PC-9 (cell line): Measurements from ENCODE around the gene LMF1. TPM values are rescaled to one million over a fixed set of nuclear protein-coding genes. Genes with fewer than 3 reads are reported as not detected.

Experiments
- BruUV-seq: library from RNA; stranded (reverse); fragments of 400-500 nt; replicated peaks from 2 replicates; lab custom pipeline; 2021; lab: Mats Ljungman, UMichigan
- CTCF ChIA-PET: fragments of 300-600 bp; sonication (Branson Sonifier 250); formaldehyde crosslinking; loops from one replicate; lab custom pipeline; 2022; ENCODE audit warnings: antibody characterized with exemption; lab: Charles Lee
- POLR2A ChIA-PET: fragments of 300-600 bp; sonication (Branson Sonifier 250); formaldehyde crosslinking; loops from one replicate; lab custom pipeline; 2022; ENCODE audit warnings: antibody characterized with exemption; ENCODE audit not compliant: unreplicated experiment; lab: Charles Lee
- DNase-seq, 2 experiments: peaks; one replicate each; pipeline versions ENCODE4 v3.0.0 to v3.0.0-alpha.2; 2015 to 2022; ENCODE audit warnings: mixed read lengths in 1 of 2
- H2AFZ ChIP-seq: fragments of 200-600 bp; sonication (generic); 2 replicates; pipeline ENCODE4 v1.8.1; 2017; ENCODE audit warnings: antibody characterized with exemption
- H3F3A ChIP-seq: fragments of 200-600 bp; sonication (generic); 2 replicates; pipeline ENCODE4 v1.8.1; 2017; ENCODE audit warnings: antibody characterized with exemption, mild to moderate bottlenecking, low read depth; ENCODE audit not compliant: insufficient read depth
- H3K27ac ChIP-seq: fragments of 200-600 bp; sonication (generic); 2 replicates; pipeline ENCODE4 v1.6.1; 2016; ENCODE audit warnings: mixed run types
- H3K27me3 ChIP-seq: fragments of 200-600 bp; sonication (generic); 2 replicates; pipeline ENCODE4 v1.6.1; 2016; ENCODE audit warnings: low read depth, mixed run types; ENCODE audit not compliant: insufficient read depth
- H3K36me3 ChIP-seq: fragments of 200-600 bp; sonication (generic); 2 replicates; pipeline ENCODE4 v1.6.1; 2016; ENCODE audit warnings: low read depth, mixed run types
- H3K4me1 ChIP-seq: fragments of 200-600 bp; sonication (generic); replicated peaks from 2 replicates; pipeline ENCODE4 v1.6.1; 2016; ENCODE audit warnings: mixed run types; ENCODE audit not compliant: insufficient read depth
- H3K4me2 ChIP-seq: fragments of 200-600 bp; sonication (generic); 2 replicates; pipeline ENCODE4 v1.6.1; 2017; ENCODE audit warnings: mixed run types
- H3K4me3 ChIP-seq: fragments of 200-600 bp; sonication (generic); 2 replicates; pipeline ENCODE4 v1.6.1; 2016; ENCODE audit warnings: mixed run types
- H3K79me2 ChIP-seq: fragments of 200-600 bp; sonication (generic); 2 replicates; pipeline ENCODE4 v1.6.1; 2017; ENCODE audit warnings: low read depth, mixed run types
- H3K9me2 ChIP-seq: fragments of 200-600 bp; sonication (generic); 2 replicates; pipeline ENCODE4 v1.8.1; 2017; ENCODE audit warnings: mild to moderate bottlenecking; ENCODE audit not compliant: insufficient read depth
- H3K9me3 ChIP-seq: fragments of 200-600 bp; sonication (generic); 2 replicates; pipeline ENCODE4 v1.8.1; 2016; ENCODE audit warnings: low read depth; ENCODE audit not compliant: insufficient read depth
- H4K20me1 ChIP-seq: fragments of 200-600 bp; sonication (generic); 2 replicates; pipeline ENCODE4 v1.8.1; 2017; ENCODE audit not compliant: insufficient read depth
- CTCF ChIP-seq: fragments of 200-600 bp; sonication (generic); conservative IDR thresholded peaks from 2 replicates; pipeline ENCODE4 v1.6.1; 2017; ENCODE audit warnings: mixed run types, antibody characterized with exemption, mild to moderate bottlenecking, moderate library complexity
- EZH2 ChIP-seq: fragments of 200-600 bp; sonication (generic); IDR thresholded peaks from 2 replicates; pipeline ENCODE4 v1.8.0; 2017; ENCODE audit warnings: antibody characterized with exemption, low read depth
- intact Hi-C: fragments of 100-400 bp; cut with micrococcal nuclease; formaldehyde crosslinking; loops from one replicate; pipeline ENCODE4 v1.10.0; 2022; ENCODE audit not compliant: unreplicated experiment
- total RNA-seq: library from RNA; stranded (reverse); gene quantifications from 2 replicates; pipeline ENCODE4 v1.2.3, GENCODE V29; 2021

The LMF1 gene
- total RNA-seq, 1 experiment from 2014 or later: 31.3 TPM

GRCh38 chr16:988471-989353, 17.9 kb upstream of the LMF1 start:
- Histone ChIP-seq H4K20me1 (no peaks in the 10 kb centered on the region), H3K27ac (no peak overlapping the region), H3K79me2 (no peaks in the 10 kb centered on the region), H3K4me3 (no peak overlapping the region), H3F3A (no peaks in the 10 kb centered on the region), H3K9me2 (no peaks in the 10 kb centered on the region), H2AFZ (no peak overlapping the region), H3K4me2 (no peak overlapping the region), H3K9me3 (no peaks in the 10 kb centered on the region), H3K27me3 (peaks cover 80% of the 10 kb centered on the region), H3K36me3 (no peaks in the 10 kb centered on the region), H3K4me1 (no peaks in the 10 kb centered on the region)
- intact Hi-C loops: no loop called here
- BruUV-seq: no TSS peak
- CTCF ChIA-PET: interaction anchor here (0.6 kb wide), 1 partner anchor 257 kb away, joined by 4 read pairs; no protein-coding TSS in a partner anchor
- no peak for TF ChIP-seq CTCF
- no peak for TF ChIP-seq EZH2
- POLR2A ChIA-PET: no interaction called here
- no peak for DNase-seq

- no peaks in the 10 kb centered on the region for H3K9me2 ChIP-seq
- no TSS peak for BruUV-seq
- DNase-seq: no peak
- ChIA-PET CTCF (no interaction called here), POLR2A (no interaction called here)
- H4K20me1 ChIP-seq: no peaks in the 10 kb centered on the region
- H3K4me2 ChIP-seq: no peak overlapping the region
- TF ChIP-seq EZH2 (no peak), CTCF (no peak)
- H3K9me3 ChIP-seq: no peaks in the 10 kb centered on the region
- peaks cover 87% of the 10 kb centered on the region for H3K27me3 ChIP-seq
- no peak overlapping the region for H2AFZ ChIP-seq
- no peak overlapping the region for H3K27ac ChIP-seq
- H3F3A ChIP-seq: no peaks in the 10 kb centered on the region
- no peaks in the 10 kb centered on the region for H3K36me3 ChIP-seq
- H3K4me1 ChIP-seq: no peaks in the 10 kb centered on the region
- no peak overlapping the region for H3K4me3 ChIP-seq
- intact Hi-C loops: no loop called here
- no peaks in the 10 kb centered on the region for H3K79me2 ChIP-seq
Measured at GRCh38 chr16:987906-988305, 17.1 kb upstream of the LMF1 start.

GRCh38 chr16:986925-987582, 16.3 kb upstream of the LMF1 start:
- Histone ChIP-seq H3K4me2 (no peak overlapping the region), H3K36me3 (no peaks in the 10 kb centered on the region), H3K27me3 (peaks cover 82% of the 10 kb centered on the region), H3K9me2 (no peaks in the 10 kb centered on the region), H2AFZ (no peak overlapping the region), H3K4me3 (no peak overlapping the region), H3K27ac (no peak overlapping the region), H3K9me3 (no peaks in the 10 kb centered on the region), H4K20me1 (no peaks in the 10 kb centered on the region), H3K79me2 (no peaks in the 10 kb centered on the region), H3F3A (no peaks in the 10 kb centered on the region), H3K4me1 (no peaks in the 10 kb centered on the region)
- BruUV-seq: no TSS peak
- TF ChIP-seq CTCF: no peak
- ChIA-PET CTCF (no interaction called here), POLR2A (no interaction called here)
- DNase-seq: no peak
- intact Hi-C loops: no loop called here
